Measurements from ENCODE around the gene ZNF689. TPM values are rescaled to one million over a fixed set of nuclear protein-coding genes. Genes with fewer than 3 reads are reported as not detected.

ZNF689 gene
- polyA plus RNA-seq (2013, experiment 1 of 4), result 23.7 TPM
- 22.9 TPM for polyA plus RNA-seq (2013, experiment 2 of 4)
- polyA plus RNA-seq (2013, experiment 3 of 4), result 17.0 TPM
- polyA plus RNA-seq (2013, experiment 4 of 4), result 17.5 TPM

DNA sequence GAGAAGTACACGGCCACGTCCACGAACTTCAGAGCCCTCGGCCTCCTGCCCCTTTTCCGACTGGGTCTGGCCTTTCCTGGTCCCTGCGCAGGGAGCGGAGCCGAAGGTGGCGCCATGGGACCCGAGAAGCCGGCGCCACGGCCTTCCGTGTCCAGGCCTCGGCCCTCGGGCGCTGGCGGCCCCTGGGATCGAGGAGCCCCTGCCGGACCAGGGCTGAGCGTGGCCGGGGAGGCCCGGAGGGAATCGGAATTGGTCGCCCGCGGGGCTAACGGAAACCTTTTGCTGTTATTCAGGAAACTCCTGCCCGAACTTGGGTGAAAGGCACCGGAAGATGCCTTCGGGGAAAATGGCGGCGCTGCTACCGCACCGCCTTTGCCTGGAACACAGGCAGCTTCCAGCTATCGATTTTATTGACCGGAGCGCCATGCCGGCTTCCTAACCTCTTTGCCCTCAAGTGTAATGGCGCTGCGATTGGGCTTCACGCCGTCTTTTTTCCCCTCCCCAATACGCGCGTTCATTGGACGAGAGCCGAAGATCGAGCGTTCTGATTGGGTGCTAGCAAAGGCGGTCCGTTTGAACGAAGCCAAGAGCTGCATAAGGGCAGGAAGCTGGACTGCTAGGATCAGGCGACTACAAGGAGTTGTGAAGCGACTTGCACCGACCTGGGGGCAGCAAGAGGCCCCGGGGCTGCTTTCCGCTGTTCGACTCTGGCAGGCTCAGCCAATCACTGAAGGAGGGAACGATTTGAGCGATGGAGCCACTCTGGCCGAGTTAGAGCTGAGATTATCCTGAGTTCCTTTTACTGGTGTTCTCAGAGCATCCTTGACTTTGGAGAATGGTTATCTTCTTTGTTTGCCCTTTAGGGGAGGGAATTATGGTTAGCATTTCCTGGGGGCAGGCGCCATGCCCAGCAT, at the start of gene ZNF689:
Gene ZNF689 (minus strand): TSS at position 464 of the 914 bp plus-strand sequence. CDS start 348 bp downstream, at position 116.
- Histone ChIP-seq H3K27ac (ENCODE audit: insufficient read depth, low read depth, low read length, poor library complexity, severe bottlenecking) (peak within 1 kb of the TSS; percentile 79), H3K27me3 (ENCODE audit: control insufficient read depth, insufficient read depth, low read length, poor library complexity, severe bottlenecking) (no peaks in the 10 kb centered on the region), H3K4me3 (ENCODE audit: insufficient read depth, low read depth, low read length) (peak within 1 kb of the TSS; percentile 97), H3K9me3 (ENCODE audit: control insufficient read depth, low read length) (no peaks in the 10 kb centered on the region), H3K4me1 (ENCODE audit: control insufficient read depth, insufficient read depth, low read length) (no peaks in the 10 kb centered on the region), H3K36me3 (ENCODE audit: control insufficient read depth, insufficient read depth, low read length) (peaks cover under 1% of the 10 kb centered on the region)
- 0 to 2% methylated on average over 62 to 63 of the region's 63 CpGs for WGBS, 2 experiments

- Histone ChIP-seq H3K27me3 (ENCODE audit: control insufficient read depth, insufficient read depth, low read length, poor library complexity, severe bottlenecking) (no peaks in the 10 kb centered on the region), H3K4me3 (ENCODE audit: insufficient read depth, low read depth, low read length) (peak overlapping the region; percentile 74), H3K4me1 (ENCODE audit: control insufficient read depth, insufficient read depth, low read length) (peaks cover 12% of the 10 kb centered on the region), H3K27ac (ENCODE audit: insufficient read depth, low read depth, low read length, poor library complexity, severe bottlenecking) (peak overlapping the region; percentile 86), H3K9me3 (ENCODE audit: control insufficient read depth, low read length) (no peaks in the 10 kb centered on the region), H3K36me3 (ENCODE audit: control insufficient read depth, insufficient read depth, low read length) (peaks cover 21% of the 10 kb centered on the region)
- WGBS, 2 experiments, result 0 to 1% methylated on average over 64 of the region's 64 CpGs
Measured at GRCh38 chr16:30658731-30659506, 48.7 kb upstream of the ZNF689 start.

- 1% methylated on average over 82 to 86 of the region's 86 CpGs for WGBS, 2 experiments
- peak within 1 kb of the TSS; percentile 86 for H3K27ac ChIP-seq (ENCODE audit: insufficient read depth, low read depth, low read length, poor library complexity, severe bottlenecking)
Measured at GRCh38 chr16:30657866-30658730, 47.9 kb upstream of the ZNF689 start, which contains the start of gene FBRS. FBRS (plus strand) TSS chr16:30658431; CDS start chr16:30659519, 1,088 bp downstream.

DNA sequence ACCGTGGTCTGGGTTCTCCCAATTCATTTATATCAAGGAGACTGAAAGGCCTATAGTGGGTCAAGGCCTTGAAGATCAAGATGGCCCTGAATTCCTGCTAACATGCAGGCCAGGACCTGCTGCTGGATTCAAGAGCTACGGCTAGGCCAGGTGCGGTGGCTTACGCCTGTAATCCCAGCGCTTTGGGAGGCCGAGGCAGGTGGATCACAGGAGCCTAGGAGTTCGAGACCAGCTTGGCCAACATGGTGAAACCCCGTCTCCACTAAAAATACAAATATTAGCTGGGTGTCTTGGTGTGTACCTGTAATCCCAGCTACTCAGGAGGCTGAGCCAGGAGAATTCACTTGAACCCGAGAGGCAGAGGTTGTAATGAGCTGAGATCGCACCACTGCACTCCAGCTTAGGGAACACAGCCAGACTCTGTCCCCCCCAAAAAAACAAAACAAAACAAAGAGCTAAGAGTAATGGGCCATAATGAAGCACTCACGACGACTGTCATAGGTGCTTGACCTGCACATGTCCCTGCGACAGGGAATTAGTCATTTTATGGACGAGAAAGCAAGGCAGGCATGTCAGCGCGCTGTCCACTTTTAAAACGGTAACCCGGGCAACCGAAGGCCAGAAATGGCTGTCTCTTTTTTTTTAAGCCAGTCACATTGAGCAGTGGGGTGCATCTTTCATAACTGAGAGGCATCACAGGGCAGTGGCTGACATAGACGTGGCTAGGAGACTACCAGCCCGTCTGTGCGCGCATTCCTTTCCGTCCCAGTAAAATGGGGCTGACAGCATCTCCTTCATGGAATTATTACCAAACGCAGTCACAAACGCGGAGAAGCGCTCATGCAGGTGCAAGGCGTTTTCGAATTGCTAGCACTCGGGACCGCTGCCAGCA, 47.0 kb upstream of the ZNF689 start:
- Histone ChIP-seq H3K36me3 (ENCODE audit: control insufficient read depth, insufficient read depth, low read length) (peaks cover 15% of the 10 kb centered on the region), H3K27ac (ENCODE audit: insufficient read depth, low read depth, low read length, poor library complexity, severe bottlenecking) (peak overlapping the region; percentile 66), H3K9me3 (ENCODE audit: control insufficient read depth, low read length) (no peaks in the 10 kb centered on the region), H3K4me3 (ENCODE audit: insufficient read depth, low read depth, low read length) (peak overlapping the region; percentile 40), H3K27me3 (ENCODE audit: control insufficient read depth, insufficient read depth, low read length, poor library complexity, severe bottlenecking) (peaks cover 6% of the 10 kb centered on the region), H3K4me1 (ENCODE audit: control insufficient read depth, insufficient read depth, low read length) (peaks cover 12% of the 10 kb centered on the region)
- WGBS, 2 experiments, result 54 to 55% methylated on average over 32 of the region's 32 CpGs

More at GRCh38 chr16:30657866-30658730, 47.9 kb upstream of the ZNF689 start, which contains the start of gene FBRS:
- H3K4me3 ChIP-seq (ENCODE audit: insufficient read depth, low read depth, low read length), result peak within 1 kb of the TSS; percentile 74
- no peaks in the 10 kb centered on the region for H3K27me3 ChIP-seq (ENCODE audit: control insufficient read depth, insufficient read depth, low read length, poor library complexity, severe bottlenecking)
- peaks cover 12% of the 10 kb centered on the region for H3K4me1 ChIP-seq (ENCODE audit: control insufficient read depth, insufficient read depth, low read length)
- H3K9me3 ChIP-seq (ENCODE audit: control insufficient read depth, low read length), result no peaks in the 10 kb centered on the region
- H3K36me3 ChIP-seq (ENCODE audit: control insufficient read depth, insufficient read depth, low read length), result peaks cover 21% of the 10 kb centered on the region

GRCh38 chr16:30656388-30656787, 46.2 kb upstream of the ZNF689 start:
- WGBS, 2 experiments, result 90 to 95% methylated on average over 8 of the region's 8 CpGs
- H3K4me3 ChIP-seq (ENCODE audit: insufficient read depth, low read depth, low read length), result no peak overlapping the region
- no peak overlapping the region for H3K27ac ChIP-seq (ENCODE audit: insufficient read depth, low read depth, low read length, poor library complexity, severe bottlenecking)
- peaks cover 6% of the 10 kb centered on the region for H3K27me3 ChIP-seq (ENCODE audit: control insufficient read depth, insufficient read depth, low read length, poor library complexity, severe bottlenecking)
- no peaks in the 10 kb centered on the region for H3K9me3 ChIP-seq (ENCODE audit: control insufficient read depth, low read length)
- peaks cover 12% of the 10 kb centered on the region for H3K36me3 ChIP-seq (ENCODE audit: control insufficient read depth, insufficient read depth, low read length)
- H3K4me1 ChIP-seq (ENCODE audit: control insufficient read depth, insufficient read depth, low read length), result peaks cover 16% of the 10 kb centered on the region

DNA sequence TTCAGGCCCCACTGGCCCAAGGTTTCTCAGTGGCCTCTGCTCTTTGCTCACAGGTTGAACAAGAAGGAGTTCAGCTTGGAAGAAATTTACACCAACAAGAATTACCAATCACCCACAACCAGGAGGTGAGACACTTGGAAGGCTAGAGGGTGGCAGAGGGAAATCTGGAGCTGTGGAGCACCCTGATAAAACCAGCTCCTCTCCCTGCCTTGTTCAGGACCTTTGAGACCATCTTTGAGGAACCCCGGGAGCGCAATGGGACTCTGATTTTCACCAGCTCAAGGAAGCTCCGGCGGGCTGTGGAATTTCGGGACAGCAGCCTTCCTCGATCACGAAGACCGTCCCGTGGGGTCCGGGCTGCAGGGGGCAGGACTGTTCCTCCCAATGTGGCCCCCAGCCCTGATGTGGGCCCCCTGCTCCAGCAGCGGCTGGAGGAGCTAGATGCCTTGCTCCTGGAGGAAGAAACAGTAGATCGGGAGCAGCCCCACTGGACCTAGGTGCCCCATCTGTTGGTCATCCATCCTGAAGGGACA, 45.7 kb upstream of the ZNF689 start:
- H3K27ac ChIP-seq (ENCODE audit: insufficient read depth, low read depth, low read length, poor library complexity, severe bottlenecking), result no peak overlapping the region
- H3K4me3 ChIP-seq (ENCODE audit: insufficient read depth, low read depth, low read length), result no peak overlapping the region
- peaks cover 6% of the 10 kb centered on the region for H3K27me3 ChIP-seq (ENCODE audit: control insufficient read depth, insufficient read depth, low read length, poor library complexity, severe bottlenecking)
- peaks cover 9% of the 10 kb centered on the region for H3K36me3 ChIP-seq (ENCODE audit: control insufficient read depth, insufficient read depth, low read length)
- peaks cover 14% of the 10 kb centered on the region for H3K4me1 ChIP-seq (ENCODE audit: control insufficient read depth, insufficient read depth, low read length)
- 94 to 96% methylated on average over 12 of the region's 12 CpGs for WGBS, 2 experiments
- no peaks in the 10 kb centered on the region for H3K9me3 ChIP-seq (ENCODE audit: control insufficient read depth, low read length)

GRCh38 chr16:30654856-30655255, 44.7 kb upstream of the ZNF689 start:
- Histone ChIP-seq H3K27me3 (ENCODE audit: control insufficient read depth, insufficient read depth, low read length, poor library complexity, severe bottlenecking) (peaks cover 6% of the 10 kb centered on the region), H3K4me3 (ENCODE audit: insufficient read depth, low read depth, low read length) (no peak overlapping the region), H3K4me1 (ENCODE audit: control insufficient read depth, insufficient read depth, low read length) (peaks cover 4% of the 10 kb centered on the region), H3K27ac (ENCODE audit: insufficient read depth, low read depth, low read length, poor library complexity, severe bottlenecking) (no peak overlapping the region), H3K9me3 (ENCODE audit: control insufficient read depth, low read length) (no peaks in the 10 kb centered on the region), H3K36me3 (ENCODE audit: control insufficient read depth, insufficient read depth, low read length) (peaks cover 8% of the 10 kb centered on the region)
- WGBS, 2 experiments, result 95 to 96% methylated on average over 18 of the region's 18 CpGs

- H3K4me1 ChIP-seq (ENCODE audit: control insufficient read depth, insufficient read depth, low read length), result peaks cover 4% of the 10 kb centered on the region
- WGBS, 2 experiments, result 96% methylated on average over 18 of the region's 18 CpGs
- H3K36me3 ChIP-seq (ENCODE audit: control insufficient read depth, insufficient read depth, low read length), result peaks cover 8% of the 10 kb centered on the region
- H3K4me3 ChIP-seq (ENCODE audit: insufficient read depth, low read depth, low read length), result no peak overlapping the region
- peaks cover 6% of the 10 kb centered on the region for H3K27me3 ChIP-seq (ENCODE audit: control insufficient read depth, insufficient read depth, low read length, poor library complexity, severe bottlenecking)
- H3K9me3 ChIP-seq (ENCODE audit: control insufficient read depth, low read length), result no peaks in the 10 kb centered on the region
- no peak overlapping the region for H3K27ac ChIP-seq (ENCODE audit: insufficient read depth, low read depth, low read length, poor library complexity, severe bottlenecking)
Measured at GRCh38 chr16:30652718-30653117, 42.5 kb upstream of the ZNF689 start.

- Histone ChIP-seq H3K4me3 (ENCODE audit: insufficient read depth, low read depth, low read length) (peak overlapping the region; percentile 87), H3K27me3 (ENCODE audit: control insufficient read depth, insufficient read depth, low read length, poor library complexity, severe bottlenecking) (peaks cover 10% of the 10 kb centered on the region), H3K36me3 (ENCODE audit: control insufficient read depth, insufficient read depth, low read length) (peaks cover 8% of the 10 kb centered on the region), H3K4me1 (ENCODE audit: control insufficient read depth, insufficient read depth, low read length) (peaks cover 4% of the 10 kb centered on the region), H3K9me3 (ENCODE audit: control insufficient read depth, low read length) (no peaks in the 10 kb centered on the region), H3K27ac (ENCODE audit: insufficient read depth, low read depth, low read length, poor library complexity, severe bottlenecking) (no peak overlapping the region)
- 56 to 57% methylated on average over 2 of the region's 2 CpGs for WGBS, 2 experiments
Measured at GRCh38 chr16:30652005-30652296, 41.8 kb upstream of the ZNF689 start.

Data from ectodermal cell (in vitro differentiated cells).